MM.1S (cell line): ENCODE measurements around the gene PLK5.

Experiments
- DNase-seq: peaks from one replicate; pipeline ENCODE4 v3.0.0-alpha.2; 2015
- H2AFZ ChIP-seq: fragments of 300-600 bp; sonication (generic); 2 replicates; pipeline ENCODE4 v1.6.0; 2016; ENCODE audit warnings: antibody characterized with exemption, low read length
- H3F3A ChIP-seq: fragments of 300-600 bp; sonication (generic); 2 replicates; pipeline ENCODE4 v1.6.1; 2016; ENCODE audit warnings: mild to moderate bottlenecking, antibody characterized with exemption, low read length, moderate library complexity, mixed read lengths; ENCODE audit not compliant: insufficient read depth
- H3K27ac ChIP-seq: fragments of 300-600 bp; sonication (generic); 2 replicates; pipeline ENCODE4 v1.5.1; 2016; ENCODE audit warnings: mild to moderate bottlenecking, low read length
- H3K27me3 ChIP-seq: fragments of 300-600 bp; sonication (generic); replicated peaks from 2 replicates; pipeline ENCODE4 v1.6.0; 2016; ENCODE audit warnings: low read length; ENCODE audit not compliant: insufficient read depth
- H3K36me3 ChIP-seq: fragments of 300-600 bp; sonication (generic); replicated peaks from 2 replicates; pipeline ENCODE4 v1.6.1; 2016; ENCODE audit warnings: mild to moderate bottlenecking, low read length, mixed read lengths; ENCODE audit not compliant: insufficient read depth
- H3K4me1 ChIP-seq: fragments of 300-600 bp; sonication (generic); 2 replicates; pipeline ENCODE4 v1.6.1; 2016; ENCODE audit warnings: low read length, mixed read lengths
- H3K4me2 ChIP-seq: fragments of 300-600 bp; sonication (generic); 2 replicates; pipeline ENCODE4 v1.6.0; 2016; ENCODE audit warnings: low read depth, low read length
- H3K4me3 ChIP-seq: fragments of 300-600 bp; sonication (generic); 2 replicates; pipeline ENCODE4 v1.5.1; 2016; ENCODE audit warnings: low read length, mixed read lengths
- H3K79me2 ChIP-seq: fragments of 300-600 bp; sonication (generic); 2 replicates; pipeline ENCODE4 v1.6.1; 2016; ENCODE audit warnings: mixed run types, low read length, mixed read lengths
- H3K9ac ChIP-seq: fragments of 300-600 bp; sonication (generic); 2 replicates; pipeline ENCODE4 v1.6.1; 2016; ENCODE audit warnings: low read length, mixed read lengths
- H3K9me2 ChIP-seq: fragments of 300-600 bp; sonication (generic); replicated peaks from 2 replicates; pipeline ENCODE4 v1.6.1; 2016; ENCODE audit warnings: mild to moderate bottlenecking, low read length, mixed read lengths; ENCODE audit not compliant: insufficient read depth
- H3K9me3 ChIP-seq: fragments of 300-600 bp; sonication (generic); replicated peaks from 2 replicates; pipeline ENCODE4 v1.6.1; 2016; ENCODE audit warnings: mild to moderate bottlenecking, low read length, mixed read lengths; ENCODE audit not compliant: insufficient read depth
- H4K20me1 ChIP-seq: fragments of 300-600 bp; sonication (generic); 2 replicates; pipeline ENCODE4 v1.6.1; 2016; ENCODE audit warnings: mild to moderate bottlenecking, low read length, moderate library complexity, mixed read lengths; ENCODE audit not compliant: insufficient read depth
- EZH2 ChIP-seq: fragments of 300-600 bp; sonication (generic); optimal IDR thresholded peaks from 2 replicates; pipeline ENCODE3; 2017; ENCODE audit warnings: low read depth, mild to moderate bottlenecking, antibody characterized with exemption, low read length, mixed read lengths
- EZH2phosphoT487 ChIP-seq: fragments of 300-600 bp; sonication (generic); IDR thresholded peaks from 2 replicates; pipeline ENCODE4 v1.6.1; 2018; ENCODE audit warnings: antibody characterized with exemption, low read length
- TF ChIP-seq, protein P1 (sequence below): fragments of 300-600 bp; sonication (generic); IDR thresholded peaks from 2 replicates; pipeline ENCODE4 v1.5.1; 2016; ENCODE audit warnings: antibody characterized with exemption, low read length, mixed read lengths

PLK5 gene

GRCh38 chr19:1568320-1569019 is 44.6 kb downstream of the PLK5 start, which contains the start of gene MEX3D:
Gene MEX3D (minus strand): TSS chr19:1568325. CDS start chr19:1568058, 267 bp downstream.
- H4K20me1 ChIP-seq = peaks cover 4% of the 10 kb centered on the region; the same call in 1 of the 2 replicates
- no peaks in the 10 kb centered on the region for H3K9me3 ChIP-seq
- peak; percentile 90 for DNase-seq
- peaks cover 45% of the 10 kb centered on the region for H3K27me3 ChIP-seq
- H3K36me3 ChIP-seq = no peaks in the 10 kb centered on the region
- peak within 1 kb of the TSS; percentile 45; the same call in 1 of the 2 replicates for H3K4me3 ChIP-seq
- no peak within 1 kb of the TSS for H3K9ac ChIP-seq
- peak within 1 kb of the TSS; percentile 44; the same call in 1 of the 2 replicates for H2AFZ ChIP-seq
- H3K27ac ChIP-seq = no peak within 1 kb of the TSS
- TF ChIP-seq, protein P1, sequence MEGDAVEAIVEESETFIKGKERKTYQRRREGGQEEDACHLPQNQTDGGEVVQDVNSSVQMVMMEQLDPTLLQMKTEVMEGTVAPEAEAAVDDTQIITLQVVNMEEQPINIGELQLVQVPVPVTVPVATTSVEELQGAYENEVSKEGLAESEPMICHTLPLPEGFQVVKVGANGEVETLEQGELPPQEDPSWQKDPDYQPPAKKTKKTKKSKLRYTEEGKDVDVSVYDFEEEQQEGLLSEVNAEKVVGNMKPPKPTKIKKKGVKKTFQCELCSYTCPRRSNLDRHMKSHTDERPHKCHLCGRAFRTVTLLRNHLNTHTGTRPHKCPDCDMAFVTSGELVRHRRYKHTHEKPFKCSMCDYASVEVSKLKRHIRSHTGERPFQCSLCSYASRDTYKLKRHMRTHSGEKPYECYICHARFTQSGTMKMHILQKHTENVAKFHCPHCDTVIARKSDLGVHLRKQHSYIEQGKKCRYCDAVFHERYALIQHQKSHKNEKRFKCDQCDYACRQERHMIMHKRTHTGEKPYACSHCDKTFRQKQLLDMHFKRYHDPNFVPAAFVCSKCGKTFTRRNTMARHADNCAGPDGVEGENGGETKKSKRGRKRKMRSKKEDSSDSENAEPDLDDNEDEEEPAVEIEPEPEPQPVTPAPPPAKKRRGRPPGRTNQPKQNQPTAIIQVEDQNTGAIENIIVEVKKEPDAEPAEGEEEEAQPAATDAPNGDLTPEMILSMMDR = no peak
- TF ChIP-seq EZH2 (no peak), EZH2phosphoT487 (no peak)
- H3K4me2 ChIP-seq = peak within 1 kb of the TSS; percentile 54; the same call in 1 of the 2 replicates
- H3K4me1 ChIP-seq = peaks cover 5% of the 10 kb centered on the region
- 0 out of 2 replicates have a peak, but pooled peaks cover 2% of the 10 kb centered on the region for H3F3A ChIP-seq
- H3K9me2 ChIP-seq = no peaks in the 10 kb centered on the region
- H3K79me2 ChIP-seq = peaks cover 16% of the 10 kb centered on the region

DNA sequence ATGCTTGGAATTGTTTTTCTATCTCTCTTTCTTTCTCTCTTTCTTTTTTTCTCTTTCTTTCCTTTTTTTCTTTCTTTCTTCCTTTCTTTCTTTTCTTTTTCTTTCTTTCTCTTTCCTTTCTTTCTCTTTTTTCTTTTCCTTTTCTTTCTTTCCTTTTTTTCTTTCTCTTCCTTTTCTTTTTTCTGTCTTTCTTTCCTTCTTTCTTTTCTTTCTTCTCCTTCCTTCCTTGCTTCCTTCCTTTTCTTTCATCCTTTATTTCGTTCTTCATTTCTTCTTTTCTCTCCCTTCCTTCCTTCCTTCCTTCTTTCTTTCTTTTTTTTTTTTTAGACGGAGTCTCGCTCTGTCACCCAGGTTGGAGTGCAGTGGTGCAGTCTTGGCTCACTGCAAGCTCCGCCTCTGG is 46.1 kb downstream of the PLK5 start:
- H2AFZ ChIP-seq = no peak overlapping the region
- no peaks in the 10 kb centered on the region for H3K9me3 ChIP-seq
- H3K36me3 ChIP-seq = no peaks in the 10 kb centered on the region
- no peak overlapping the region for H3K9ac ChIP-seq
- peaks cover 45% of the 10 kb centered on the region for H3K27me3 ChIP-seq
- no peaks in the 10 kb centered on the region for H3K9me2 ChIP-seq
- H3K79me2 ChIP-seq = peaks cover 13% of the 10 kb centered on the region
- H3F3A ChIP-seq = 0 out of 2 replicates have a peak, but pooled peaks cover 2% of the 10 kb centered on the region
- peaks cover 4% of the 10 kb centered on the region; the same call in 1 of the 2 replicates for H4K20me1 ChIP-seq
- no peak overlapping the region for H3K27ac ChIP-seq
- TF ChIP-seq, protein P1 = no peak
- no peak for TF ChIP-seq EZH2
- no peak for TF ChIP-seq EZH2phosphoT487
- H3K4me2 ChIP-seq = no peak overlapping the region
- no peak for DNase-seq
- H3K4me1 ChIP-seq = peaks cover 5% of the 10 kb centered on the region
- no peak overlapping the region for H3K4me3 ChIP-seq

GRCh38 chr19:1570836-1571235 is 47.0 kb downstream of the PLK5 start:
- Histone ChIP-seq H3K4me1 (peaks cover 5% of the 10 kb centered on the region), H3K9me3 (no peaks in the 10 kb centered on the region), H3K4me3 (no peak overlapping the region), H3K27ac (no peak overlapping the region), H3K4me2 (no peak overlapping the region), H2AFZ (no peak overlapping the region), H3F3A (no peaks in the 10 kb centered on the region), H3K79me2 (peaks cover 9% of the 10 kb centered on the region), H3K36me3 (no peaks in the 10 kb centered on the region), H3K9me2 (no peaks in the 10 kb centered on the region), H4K20me1 (peaks cover 3% of the 10 kb centered on the region; the same call in 1 of the 2 replicates), H3K9ac (no peak overlapping the region), H3K27me3 (peaks cover 45% of the 10 kb centered on the region)
- no peak for TF ChIP-seq EZH2
- DNase-seq = no peak

DNA sequence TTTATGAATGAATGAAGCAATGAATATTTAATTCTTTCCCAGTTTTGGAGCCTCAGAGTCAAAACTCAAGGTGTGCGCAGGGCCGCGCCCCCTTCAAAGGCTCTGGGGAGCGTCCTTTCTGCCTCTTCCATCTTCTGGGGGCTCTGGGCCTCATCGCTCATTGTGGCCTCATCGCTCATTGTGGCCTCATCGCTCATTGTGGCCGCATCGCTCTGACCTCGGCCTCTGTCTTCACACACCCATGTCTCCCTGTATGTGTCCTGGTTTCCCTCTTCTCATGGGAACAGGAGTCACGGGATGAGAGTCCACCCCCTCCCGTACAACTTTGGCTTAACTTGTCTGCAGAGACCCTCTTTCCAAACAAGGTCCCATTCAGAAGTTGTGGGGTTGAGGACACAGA is 47.5 kb downstream of the PLK5 start:
- no peak for DNase-seq
- Histone ChIP-seq H3K9me3 (no peaks in the 10 kb centered on the region), H4K20me1 (no peaks in the 10 kb centered on the region), H3K4me3 (no peak overlapping the region), H3K79me2 (peaks cover 4% of the 10 kb centered on the region), H3K4me2 (no peak overlapping the region), H3K4me1 (peaks cover 5% of the 10 kb centered on the region), H3K27ac (no peak overlapping the region), H3K27me3 (peaks cover 45% of the 10 kb centered on the region), H3K9me2 (no peaks in the 10 kb centered on the region), H3K36me3 (no peaks in the 10 kb centered on the region), H3K9ac (no peak overlapping the region), H2AFZ (no peak overlapping the region), H3F3A (no peaks in the 10 kb centered on the region)
- TF ChIP-seq, protein P1 = no peak
- TF ChIP-seq EZH2 (no peak), EZH2phosphoT487 (no peak)
